ENCODE measurements around the gene RACK1.

The RACK1 gene

DNA sequence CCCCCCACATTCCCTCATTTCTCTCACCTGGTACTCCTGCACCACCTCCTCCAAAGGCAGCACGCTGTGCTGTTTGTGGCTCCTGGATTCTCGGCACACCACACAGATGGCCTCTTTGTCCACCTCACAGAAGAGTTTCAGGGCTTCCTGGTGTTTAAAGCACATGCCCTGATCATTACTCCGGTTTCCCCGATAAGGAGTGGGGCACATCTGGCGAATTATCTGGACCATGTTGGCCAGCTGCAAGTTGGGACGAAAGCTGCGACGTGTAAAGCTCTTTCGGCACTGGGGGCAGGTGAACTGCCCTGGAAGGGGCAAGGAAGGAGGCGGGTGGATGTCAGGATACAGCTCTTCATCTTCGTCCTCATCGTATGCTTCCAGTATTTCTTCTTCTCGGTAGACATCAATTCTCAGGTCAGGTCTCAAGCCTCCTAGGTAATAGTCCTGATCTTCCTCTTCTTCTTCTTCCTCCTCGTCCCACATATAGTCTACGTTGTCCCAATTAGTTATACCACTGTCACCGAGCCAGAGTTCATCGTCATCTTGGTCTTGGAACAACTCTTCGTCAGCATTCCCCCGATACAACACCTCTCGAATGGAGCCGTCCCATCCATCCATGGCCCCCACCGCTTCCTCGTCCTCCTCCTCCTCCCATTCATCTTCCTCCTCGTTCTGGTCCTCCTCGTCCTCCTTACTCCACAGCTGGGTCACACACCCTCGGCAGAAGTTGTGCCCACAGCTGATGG is 16.4 kb upstream of the RACK1 start:
- DNase-seq = no peak

DNA sequence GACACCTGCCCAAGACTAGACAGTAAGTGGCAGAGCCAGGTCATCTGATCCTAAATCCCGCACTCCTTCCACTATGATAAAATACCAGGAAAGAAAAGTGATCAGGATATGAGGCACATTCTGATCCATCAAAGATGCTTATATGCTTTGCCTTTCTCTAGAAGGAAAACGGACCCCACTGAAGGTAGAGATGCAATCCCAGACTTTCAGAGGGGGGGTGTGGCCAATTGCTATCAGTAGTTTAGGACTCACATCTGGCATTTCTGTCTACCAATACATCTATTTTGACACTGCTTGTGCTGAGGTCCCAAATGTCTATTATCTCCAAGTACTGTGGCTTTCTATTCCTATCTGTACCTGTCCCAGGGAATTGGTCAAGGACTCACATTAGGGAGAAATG is 15.6 kb upstream of the RACK1 start:
- no peak for DNase-seq

DNA sequence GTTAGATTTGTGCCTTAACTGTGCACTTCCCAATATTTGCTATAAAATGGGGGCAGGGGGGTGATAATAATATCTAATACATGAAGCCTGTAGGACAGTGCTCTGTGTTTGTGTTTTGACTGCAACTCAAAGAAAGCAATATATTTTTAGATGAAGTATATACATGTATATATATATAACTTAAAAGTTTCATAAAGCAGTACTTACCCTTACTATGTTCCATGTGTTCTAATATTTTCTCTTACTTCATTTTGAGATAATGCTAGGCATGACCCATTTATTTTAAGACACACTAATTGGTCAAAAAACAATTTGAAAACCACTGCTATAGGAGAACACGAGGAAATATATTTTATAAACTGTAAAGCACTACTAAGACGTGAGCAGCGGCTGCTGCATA is 14.9 kb upstream of the RACK1 start:
- DNase-seq = no peak

DNA sequence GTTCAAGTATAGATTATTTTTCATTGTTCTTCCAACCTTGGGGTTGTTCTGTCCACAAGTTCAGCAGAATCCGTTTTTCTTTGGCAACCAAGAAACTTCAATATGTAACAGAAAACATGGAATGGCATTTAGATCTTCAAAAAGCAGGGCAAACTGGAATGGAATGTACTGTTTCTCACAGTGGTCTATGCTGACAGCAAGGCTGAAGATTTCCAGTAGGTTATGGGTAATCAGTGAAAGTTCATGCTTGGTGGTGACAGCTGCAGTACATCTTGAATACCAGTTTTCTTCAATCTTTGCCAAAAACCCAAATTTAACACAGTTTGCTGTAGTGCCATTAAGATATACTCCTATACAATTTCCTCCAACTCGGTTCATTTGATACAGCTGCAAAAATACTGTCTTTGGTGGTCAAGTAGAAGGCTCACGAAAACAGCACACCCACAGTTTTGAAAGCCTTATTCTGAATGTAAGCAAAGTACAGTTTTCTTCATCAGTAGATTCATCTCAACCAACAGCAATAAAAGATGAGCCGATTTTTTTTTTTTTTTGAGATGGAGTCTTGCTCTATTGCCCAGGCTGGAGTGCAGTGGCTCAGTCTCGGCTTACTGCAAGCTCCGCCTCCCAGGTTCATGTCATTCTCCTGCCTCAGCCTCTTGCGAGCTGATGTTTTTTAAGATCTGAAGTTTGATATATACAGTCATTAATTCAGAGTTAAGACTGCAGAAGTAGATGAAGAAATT is 12.3 kb upstream of the RACK1 start:
- DNase-seq = no peak

DNA sequence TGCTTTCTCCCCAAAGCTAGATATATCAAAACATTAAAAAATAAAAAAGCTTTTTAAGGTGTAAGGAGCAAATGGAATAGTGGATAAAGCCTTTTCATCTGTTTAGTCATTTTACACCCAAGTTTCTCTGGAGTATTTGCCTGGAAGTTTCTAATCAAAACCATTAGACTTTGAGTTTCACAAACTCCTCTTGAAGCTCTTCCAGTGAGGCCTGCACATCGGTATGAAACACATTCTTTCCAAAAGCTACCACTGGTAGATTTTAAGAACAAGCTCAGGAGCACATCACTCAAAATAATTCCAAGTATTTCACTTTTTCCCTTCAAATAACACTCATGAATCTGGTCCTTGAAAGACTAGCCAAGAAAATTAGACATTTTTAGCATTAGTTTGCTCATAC is 11.6 kb upstream of the RACK1 start:
- DNase-seq = no peak

DNA sequence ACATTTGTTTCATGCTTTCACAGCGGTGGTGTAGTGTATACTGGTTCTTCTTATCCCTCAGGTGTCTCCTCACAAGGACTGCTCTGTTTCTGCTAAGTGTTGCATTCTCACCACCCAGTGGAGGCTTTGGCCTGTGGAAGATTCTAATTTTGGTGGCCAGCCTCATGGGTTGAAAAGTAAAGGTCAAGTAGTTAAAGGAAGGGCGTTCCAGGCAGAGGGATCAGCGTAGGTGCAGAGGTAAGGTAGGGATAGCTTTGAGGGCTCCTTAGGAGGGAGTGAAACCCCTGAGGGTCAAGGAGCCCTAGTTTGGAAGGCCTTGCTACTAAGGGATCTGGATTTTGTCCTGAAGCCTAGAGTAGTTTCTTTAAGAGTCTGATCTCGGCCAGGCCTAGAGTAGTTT is 4.6 kb upstream of the RACK1 start:
- no peak for DNase-seq

DNA sequence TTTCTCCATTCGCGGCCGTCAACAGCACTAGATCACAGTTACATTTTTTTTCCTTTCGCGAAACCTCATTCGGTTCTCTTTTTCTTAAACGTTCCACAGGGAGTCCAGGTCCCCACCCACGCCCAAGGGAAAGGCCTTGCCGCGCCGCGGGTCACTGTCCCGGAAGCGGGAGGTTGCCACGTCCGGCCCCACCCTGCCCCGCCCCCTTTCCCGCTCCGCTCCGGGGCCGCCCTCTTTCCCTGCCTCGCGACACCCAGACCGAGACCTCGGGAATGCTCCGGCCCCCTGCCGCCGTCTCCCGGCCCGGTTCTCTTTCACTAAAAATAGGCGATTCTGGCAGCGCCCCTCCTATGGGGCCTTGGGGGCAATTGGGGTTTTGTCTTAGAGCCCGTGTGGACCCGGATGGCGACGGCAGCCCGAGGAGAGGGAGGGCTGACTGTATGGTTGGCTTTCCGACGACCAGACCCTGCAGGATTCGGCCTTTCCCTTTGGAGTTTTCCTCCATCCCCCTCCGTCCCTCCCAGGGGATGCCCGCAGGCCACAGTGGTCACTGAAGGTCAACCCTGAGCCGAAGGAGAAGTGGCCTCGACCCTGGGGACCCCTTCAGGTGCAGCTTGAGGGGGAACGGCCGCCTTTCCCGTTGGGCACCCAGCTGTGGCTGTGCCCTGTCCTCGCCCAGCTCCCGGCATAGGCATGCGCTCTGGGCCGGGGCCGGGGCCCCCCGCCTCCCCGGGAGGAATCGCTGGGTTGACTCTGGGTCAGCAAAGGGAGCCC is 2.8 kb upstream of the RACK1 start:
- DNase-seq = no peak

DNA sequence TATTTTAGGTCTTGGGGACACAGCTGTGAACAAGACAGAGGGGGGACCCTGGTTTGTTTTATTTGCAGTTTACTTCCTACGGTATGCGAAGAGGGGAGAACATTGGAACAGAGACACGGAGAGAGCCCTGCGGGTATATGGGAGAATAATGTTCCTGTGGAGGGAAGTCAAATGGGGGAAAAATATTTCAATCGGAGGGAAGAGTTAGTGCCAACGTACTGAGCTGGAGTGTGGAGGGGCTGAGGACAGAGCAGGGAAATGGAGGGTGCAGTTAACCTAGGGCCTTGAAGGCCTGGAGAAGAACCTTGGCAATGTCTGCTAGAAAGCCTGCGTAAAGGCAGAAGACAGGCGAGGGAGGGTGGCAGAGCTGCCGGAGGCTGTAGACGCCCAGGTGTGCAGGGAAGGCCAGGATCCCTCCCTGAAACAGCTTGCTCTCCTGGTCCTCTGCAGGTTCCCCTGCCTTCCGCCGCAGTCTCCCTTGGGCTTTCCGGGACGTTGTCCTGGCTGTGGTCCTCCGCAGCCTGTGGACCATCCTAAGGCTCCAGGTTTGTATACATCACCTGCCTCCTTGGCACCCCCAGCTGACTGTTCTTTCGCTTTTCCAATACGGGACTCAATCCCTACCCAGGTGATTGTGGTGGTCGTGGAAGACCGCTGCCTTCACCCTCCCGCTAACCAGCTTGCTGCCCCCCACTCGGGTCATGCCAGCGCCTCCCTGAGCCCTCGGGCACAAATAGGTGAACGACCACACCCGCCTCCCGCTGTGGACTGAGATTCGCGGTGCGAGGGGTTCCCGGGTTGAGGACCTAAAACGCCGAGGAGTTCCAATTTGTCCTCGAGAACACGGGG is 1.9 kb upstream of the RACK1 start:
- DNase-seq = no peak

DNA sequence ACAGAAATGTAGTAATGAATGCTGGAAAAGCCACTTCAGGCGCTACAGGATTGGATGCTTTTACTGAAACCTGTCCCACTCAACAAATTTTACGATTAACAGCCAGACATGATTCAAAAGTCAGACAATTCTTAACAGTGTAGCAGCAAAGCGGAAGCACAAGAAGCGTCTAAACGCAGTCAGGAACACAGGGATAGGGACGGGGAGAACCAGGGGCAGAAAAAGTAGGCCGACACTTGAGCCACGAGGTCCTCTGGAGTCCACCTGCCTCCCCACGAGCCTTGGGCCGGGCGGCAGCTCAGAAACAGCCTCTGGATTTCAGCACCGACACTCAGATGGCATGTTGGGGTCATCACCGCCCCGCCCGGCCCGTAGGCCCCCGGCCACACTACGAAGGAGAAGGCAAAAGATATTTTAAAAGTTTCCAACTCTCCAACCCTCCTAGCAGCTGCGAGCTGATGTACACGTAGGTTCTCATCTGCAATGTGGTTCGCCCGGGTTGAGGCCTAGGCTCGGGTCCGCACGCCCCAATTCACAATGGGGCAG is 615 bp downstream of the RACK1 start:
- no peak for DNase-seq

DNA sequence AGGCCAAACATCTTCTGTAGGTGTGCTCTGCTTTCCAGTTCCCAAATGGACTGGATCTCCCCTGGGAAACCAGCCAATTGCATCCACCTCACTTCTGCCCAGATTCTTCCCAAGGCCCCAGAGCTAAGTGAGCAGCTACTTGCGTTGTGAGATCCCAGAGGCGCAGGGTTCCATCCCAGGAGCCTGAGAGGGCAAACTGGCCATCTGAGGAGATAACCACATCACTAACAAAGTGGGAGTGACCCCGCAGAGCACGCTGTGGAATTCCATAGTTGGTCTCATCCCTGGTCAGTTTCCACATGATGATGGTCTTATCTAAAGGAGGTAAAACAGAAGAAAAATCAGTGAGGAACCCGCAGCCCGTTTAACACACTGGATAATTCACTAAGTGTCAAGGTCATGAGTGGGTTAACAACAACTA is 1.7 kb downstream of the RACK1 start:
- DNase-seq = no peak

DNA sequence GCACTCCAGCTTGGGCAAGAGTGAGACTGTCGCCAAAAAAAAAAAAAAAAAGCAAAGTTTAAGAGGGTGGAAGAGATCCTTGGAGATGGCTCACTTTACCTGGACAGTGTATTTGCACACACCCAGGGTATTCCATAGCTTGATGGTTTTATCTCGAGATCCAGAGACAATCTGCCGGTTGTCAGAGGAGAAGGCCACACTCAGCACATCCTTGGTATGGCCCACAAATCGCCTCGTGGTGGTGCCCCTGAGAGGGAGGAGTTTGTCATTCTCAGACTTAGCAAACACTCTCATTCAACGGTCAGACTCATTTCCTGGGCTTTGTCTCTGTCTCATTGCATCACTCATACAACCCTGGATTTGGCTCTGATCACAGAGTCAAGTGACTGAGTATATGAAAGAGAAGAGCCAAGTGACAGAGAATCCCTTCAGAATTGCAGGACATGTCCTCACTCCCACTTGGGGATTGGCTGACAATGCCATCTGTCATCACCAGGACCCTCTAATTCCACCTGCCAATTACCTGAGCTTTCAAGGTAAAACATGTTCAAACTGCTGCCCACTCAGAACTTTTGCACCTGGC is 2.2 kb downstream of the RACK1 start:
- DNase-seq = no peak

DNA sequence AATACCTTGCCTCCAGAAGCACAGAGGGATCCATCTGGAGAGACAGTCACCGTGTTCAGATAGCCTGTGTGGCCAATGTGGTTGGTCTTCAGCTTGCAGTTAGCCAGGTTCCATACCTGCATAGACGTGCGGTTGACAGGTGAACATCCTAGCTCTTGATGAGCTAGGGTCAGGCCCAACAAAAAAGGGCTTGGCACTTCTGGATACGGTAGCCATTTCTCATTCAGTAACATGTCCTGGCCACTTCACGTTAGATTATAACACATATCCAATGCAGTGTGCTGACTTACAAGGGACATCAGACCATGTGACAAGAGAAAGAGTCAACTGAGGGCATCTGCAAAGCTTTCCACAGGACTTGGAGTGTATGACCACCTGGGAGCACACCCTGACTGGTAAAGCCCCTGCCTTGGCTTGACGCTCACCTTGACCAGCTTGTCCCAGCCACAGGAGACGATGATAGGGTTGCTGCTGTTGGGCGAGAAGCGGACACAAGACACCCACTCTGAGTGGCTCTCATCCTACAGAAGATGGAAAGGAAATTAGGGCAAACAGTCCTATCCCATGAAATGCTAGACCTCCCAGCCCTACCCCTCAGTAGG is 4.5 kb downstream of the RACK1 start:
- no peak for DNase-seq

DNA sequence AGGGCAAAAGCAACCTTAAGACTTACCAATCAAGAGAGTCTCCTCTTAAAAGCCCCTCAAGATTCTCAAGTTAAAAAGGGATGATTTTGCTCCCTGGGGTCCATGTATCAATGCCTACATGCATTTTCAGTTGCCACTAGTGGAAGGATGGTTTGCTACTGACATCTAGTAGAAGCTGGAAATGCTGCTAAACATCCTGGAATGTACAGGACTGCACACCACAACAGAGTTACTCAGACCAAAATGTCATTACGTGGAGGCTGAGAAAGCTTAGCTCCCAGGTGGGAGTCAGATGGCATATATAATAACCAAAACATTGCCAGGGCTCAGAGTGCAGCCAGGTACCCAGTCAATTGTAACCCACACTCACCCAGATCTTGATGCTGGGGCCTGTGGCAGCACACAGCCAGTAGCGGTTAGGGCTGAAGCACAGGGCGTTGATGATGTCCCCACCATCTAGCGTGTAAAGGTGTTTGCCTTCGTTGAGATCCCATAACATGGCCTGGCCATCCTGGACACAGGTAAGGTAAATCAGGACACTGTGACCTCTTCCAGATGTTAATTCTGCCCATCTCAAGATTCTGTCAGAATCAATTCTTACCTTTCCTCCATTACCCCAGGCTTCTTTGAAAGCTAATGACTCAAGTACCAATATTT is 5.8 kb downstream of the RACK1 start:
- DNase-seq = no peak

DNA sequence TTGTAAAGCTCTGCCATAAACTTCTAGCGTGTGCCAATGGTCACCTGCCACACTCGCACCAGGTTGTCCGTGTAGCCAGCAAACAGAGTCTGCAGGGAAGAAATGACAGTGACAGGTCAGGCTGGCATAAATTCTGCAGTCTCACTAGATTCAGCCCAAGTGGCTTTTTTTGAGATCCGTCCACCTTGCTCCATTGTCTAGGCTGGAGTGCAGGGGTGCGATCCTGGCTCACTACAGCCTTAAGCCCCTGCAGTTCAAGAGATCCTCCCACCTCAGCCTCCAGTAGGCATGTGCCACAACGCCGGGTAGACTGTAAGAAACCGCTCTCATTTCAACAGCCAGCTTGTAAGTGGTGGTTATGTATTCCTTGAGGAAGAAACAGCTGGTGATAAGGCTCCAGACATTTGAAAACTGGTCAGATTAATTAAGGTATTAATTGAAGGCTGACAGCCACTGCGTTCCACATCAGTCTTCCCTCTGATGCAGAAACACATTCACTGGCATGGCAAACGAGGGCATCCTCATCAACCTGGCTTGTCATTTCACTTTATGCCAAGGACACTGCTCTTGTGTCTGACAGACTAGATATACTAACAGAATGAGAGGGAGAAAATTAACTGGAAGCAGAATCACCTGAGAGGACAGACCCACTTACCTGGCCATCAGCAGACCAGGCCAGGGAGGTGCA is 6.6 kb downstream of the RACK1 start:
- no peak for DNase-seq

DNA sequence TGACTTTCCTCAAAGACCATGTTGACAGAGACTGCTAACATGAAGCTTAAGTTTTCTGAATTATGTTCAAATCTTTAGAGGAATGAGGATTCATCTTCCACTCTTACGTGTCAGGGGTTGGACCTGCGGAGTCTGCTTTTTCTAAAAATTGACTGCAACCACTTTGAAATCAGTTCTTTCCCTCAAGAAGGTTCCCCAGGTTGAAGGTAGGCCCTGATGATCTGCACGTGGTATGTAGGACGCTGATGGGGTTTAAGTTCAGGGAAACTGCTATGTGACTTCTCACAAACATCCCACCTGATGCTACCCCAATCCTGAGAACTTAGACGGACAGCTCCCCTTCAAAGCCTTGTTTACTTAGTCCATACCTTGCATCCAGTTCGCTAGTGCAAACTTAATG is 7.2 kb downstream of the RACK1 start:
- DNase-seq = no peak

DNA sequence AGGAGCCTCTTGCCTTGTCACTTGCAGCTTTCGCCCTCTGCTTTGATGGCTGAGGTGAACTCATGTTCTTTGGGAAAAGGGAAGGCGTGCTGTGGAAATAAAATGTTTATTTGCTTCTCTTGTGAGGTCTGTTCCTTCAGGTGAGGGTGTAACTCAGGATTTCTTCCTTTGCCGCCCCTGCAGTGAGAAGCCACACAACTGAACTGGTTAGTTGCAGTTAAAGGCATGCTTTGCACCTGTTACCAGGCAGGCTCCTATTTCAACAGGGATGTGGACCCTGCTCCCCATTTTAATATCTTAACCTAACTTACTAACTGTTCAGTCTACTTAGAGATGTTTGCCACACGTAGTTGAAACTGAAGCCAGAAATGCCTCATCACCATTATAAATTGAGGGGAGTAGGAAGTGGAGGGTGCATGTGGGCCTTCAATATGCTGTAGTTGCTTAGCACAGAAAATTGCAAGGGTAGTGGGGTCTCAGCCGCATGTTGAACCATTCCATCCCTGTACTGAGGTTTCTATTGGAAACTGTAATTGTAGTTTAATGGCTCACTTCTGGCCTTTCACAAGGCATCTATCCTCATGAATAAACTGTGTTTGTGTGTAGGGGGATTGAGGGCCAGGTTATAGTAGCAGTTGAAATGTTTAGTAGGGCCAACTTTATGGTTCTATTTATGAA is 7.9 kb downstream of the RACK1 start:
- no peak for DNase-seq

DNA sequence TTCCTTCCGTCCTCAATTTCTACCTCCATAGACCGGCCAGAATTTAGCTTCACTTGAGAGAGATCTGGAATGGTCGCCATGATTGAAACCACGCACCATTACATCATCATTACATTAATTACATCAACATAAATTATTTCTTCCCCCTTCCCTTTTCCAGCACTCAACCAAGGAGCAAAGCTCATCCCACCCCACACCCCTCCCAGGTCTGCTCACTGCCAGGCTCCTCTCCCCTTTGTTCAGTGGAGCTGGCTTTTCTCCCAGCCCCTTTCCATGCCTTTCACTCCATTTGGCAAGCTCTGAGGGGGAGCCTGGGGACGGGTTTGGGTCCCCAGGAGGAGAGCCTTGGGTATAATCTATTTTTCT is 8.4 kb downstream of the RACK1 start:
- no peak for DNase-seq

DNA sequence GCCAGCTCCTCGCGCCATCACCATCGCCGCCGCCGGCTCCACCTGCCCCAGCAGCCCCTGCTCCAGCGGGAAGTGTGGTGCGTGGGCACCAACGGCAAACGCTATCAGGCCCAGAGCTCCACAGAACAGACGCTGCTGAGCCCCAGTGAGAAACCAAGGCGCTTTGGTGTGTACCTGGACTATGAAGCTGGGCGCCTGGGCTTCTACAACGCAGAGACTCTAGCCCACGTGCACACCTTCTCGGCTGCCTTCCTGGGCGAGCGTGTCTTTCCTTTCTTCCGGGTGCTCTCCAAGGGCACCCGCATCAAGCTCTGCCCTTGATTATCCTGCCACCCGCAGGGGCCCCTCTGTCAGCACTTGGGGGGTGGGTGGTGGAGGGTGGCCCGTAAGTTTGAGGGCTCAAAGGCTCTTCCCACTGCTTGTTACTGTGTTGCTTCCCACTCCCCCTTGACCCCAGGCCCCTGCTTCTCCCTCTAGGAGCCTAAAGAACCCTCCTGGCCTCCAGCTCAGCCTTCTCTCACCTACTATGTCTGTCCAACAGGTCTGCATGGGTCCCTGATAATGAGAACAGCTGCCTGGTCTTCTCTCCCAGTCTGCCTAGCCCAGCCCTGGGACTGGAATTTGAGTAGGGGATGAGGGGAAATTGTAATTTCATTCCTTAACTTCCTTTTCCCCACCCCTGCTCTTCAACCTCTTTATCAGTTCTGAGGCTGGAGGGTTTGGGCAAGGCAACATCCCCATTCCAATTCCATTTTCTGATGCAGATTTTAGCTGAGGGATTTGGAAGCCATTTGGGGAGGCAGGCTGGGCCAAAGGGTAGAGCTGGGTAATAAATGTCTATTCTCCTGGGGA is 9.0 kb downstream of the RACK1 start:
- no peak for DNase-seq

Measured in nucleus accumbens (tissue), 56 donors.